Endothelial cell of umbilical vein (primary cell): ENCODE data around the gene DENND1A. TPM values are rescaled to one million over a fixed set of nuclear protein-coding genes. Genes with fewer than 3 reads are reported as not detected.

Experiments
- BruUV-seq: library from RNA; stranded (reverse); fragments of 400-500 nt; replicated peaks from 2 replicates; lab custom pipeline; 2021; lab: Mats Ljungman, UMichigan
- CTCF ChIA-PET: fragments of 300-600, 350-600 bp; sonication (Branson Sonifier 250); formaldehyde crosslinking; loops from one replicate; lab custom pipeline; 2021; ENCODE audit warnings: antibody characterized with exemption, inconsistent platforms; lab: Charles Lee
- POLR2A ChIA-PET: fragments of 300-600, 350-600 bp; sonication (Branson Sonifier 250); formaldehyde crosslinking; loops from one replicate; lab custom pipeline; 2021; ENCODE audit warnings: antibody characterized with exemption, inconsistent platforms; lab: Charles Lee
- DNase-seq: peaks from one replicate; pipeline ENCODE4 v3.0.0-alpha.2; 2011; ENCODE audit warnings: low read depth, low spot score
- FAIRE-seq: peaks from 2 replicates; lab custom pipeline; 2011; peaks lifted over from hg19 to GRCh38; lab: Jason Lieb, UNC
- H2AFZ ChIP-seq: 2 replicates; pipeline ENCODE4 v1.6.0; 2012; ENCODE audit warnings: low read depth, low read length, control low read depth, inconsistent platforms
- H3K27ac ChIP-seq: 2 replicates; pipeline ENCODE4 v1.5.1; 2011; ENCODE audit warnings: low read depth, mild to moderate bottlenecking, control low read depth, low read length, moderate library complexity; ENCODE audit not compliant: insufficient read depth
- H3K27me3 ChIP-seq, 2 experiments: 2 replicates each; pipeline versions ENCODE4 v1.6.0 to v1.6.1; 2011; ENCODE audit warnings: low read length in 2 of 2, mixed read lengths in 1 of 2; ENCODE audit not compliant: control insufficient read depth in 2 of 2, insufficient read depth in 2 of 2
- H3K36me3 ChIP-seq, 2 experiments: 2 replicates in 1 of 2; 3 replicates in 1 of 2; pipeline ENCODE4 v1.5.1; 2011; ENCODE audit warnings: low read length in 2 of 2, mild to moderate bottlenecking in 1 of 2, moderate library complexity in 1 of 2; ENCODE audit not compliant: control insufficient read depth in 2 of 2, insufficient read depth in 2 of 2; ENCODE audit errors: extremely low read depth in 1 of 2
- H3K4me1 ChIP-seq: 3 replicates; pipeline ENCODE4 v1.5.1; 2011; ENCODE audit warnings: mild to moderate bottlenecking, low read length; ENCODE audit not compliant: control insufficient read depth, insufficient read depth; ENCODE audit errors: extremely low read depth
- H3K4me2 ChIP-seq: 2 replicates; pipeline ENCODE4 v1.6.1; 2011; ENCODE audit warnings: low read length, control low read depth, mixed read lengths; ENCODE audit not compliant: insufficient read depth
- H3K4me3 ChIP-seq, 3 experiments: fragments of 200-600 bp in 1 of 3; sonication (generic), shearing (Covaris generic) in 1 of 3; replicated peaks in 1 of 3; 2 replicates each; pipeline ENCODE4 v1.5.1; 2011 to 2016; ENCODE audit warnings: control low read depth in 3 of 3, low read length in 3 of 3, mild to moderate bottlenecking in 2 of 3, inconsistent platforms in 1 of 3, low read depth in 1 of 3, moderate library complexity in 1 of 3; ENCODE audit not compliant: insufficient read depth in 1 of 3
- H3K79me2 ChIP-seq: 2 replicates; pipeline ENCODE4 v1.6.0; 2012; ENCODE audit warnings: low read length, inconsistent platforms; ENCODE audit not compliant: control insufficient read depth, insufficient read depth
- H3K9ac ChIP-seq: replicated peaks from 2 replicates; pipeline ENCODE3; 2011; ENCODE audit warnings: low read length, control low read depth; ENCODE audit not compliant: insufficient read depth; ENCODE audit errors: extremely low read depth
- H3K9me1 ChIP-seq: replicated peaks from 3 replicates; pipeline ENCODE4 v1.6.0; 2011; ENCODE audit warnings: mild to moderate bottlenecking, low read length; ENCODE audit not compliant: control insufficient read depth, insufficient read depth; ENCODE audit errors: extremely low read depth
- H3K9me3 ChIP-seq: replicated peaks from 2 replicates; pipeline ENCODE4 v1.5.1; 2012; ENCODE audit warnings: low read length, inconsistent platforms; ENCODE audit not compliant: control insufficient read depth, insufficient read depth
- H4K20me1 ChIP-seq: replicated peaks from 2 replicates; pipeline ENCODE3; 2011; ENCODE audit warnings: mild to moderate bottlenecking, low read length; ENCODE audit not compliant: control insufficient read depth, insufficient read depth; ENCODE audit errors: extremely low read depth
- EZH2 ChIP-seq: IDR thresholded peaks from 2 replicates; pipeline ENCODE4 v1.6.1; 2012; ENCODE audit warnings: borderline replicate concordance, low read depth, mild to moderate bottlenecking, moderate library complexity, low read length, inconsistent platforms; ENCODE audit not compliant: severe bottlenecking
- FOS ChIP-seq: IDR thresholded peaks from 2 replicates; pipeline ENCODE4 v1.6.1; 2011; ENCODE audit warnings: mild to moderate bottlenecking, low read length, moderate library complexity, borderline replicate concordance; ENCODE audit not compliant: insufficient read depth
- GATA2 ChIP-seq: IDR thresholded peaks from 2 replicates; pipeline ENCODE4 v1.7.0; 2011; ENCODE audit warnings: low read depth, mild to moderate bottlenecking, moderate library complexity, mixed read lengths, low read length; ENCODE audit not compliant: insufficient read length, insufficient read depth
- JUN ChIP-seq: IDR thresholded peaks from 2 replicates; pipeline ENCODE4 v1.6.1; 2011; ENCODE audit warnings: borderline replicate concordance, low read depth; ENCODE audit not compliant: insufficient read length, insufficient read depth
- MYC ChIP-seq: IDR thresholded peaks from one replicate; pipeline ENCODE4 v1.6.1; 2011; ENCODE audit warnings: mild to moderate bottlenecking, low read depth, low read length
- POLR2A ChIP-seq: IDR thresholded peaks from 2 replicates; pipeline ENCODE4 v1.6.1; 2012; ENCODE audit warnings: low read depth, mild to moderate bottlenecking, control low read depth, low read length
- POLR2AphosphoS5 ChIP-seq: IDR thresholded peaks from 2 replicates; pipeline ENCODE4 v1.6.1; 2012; ENCODE audit warnings: low read depth, mild to moderate bottlenecking, control low read depth, low read length, moderate library complexity; ENCODE audit not compliant: insufficient read depth
- dilution Hi-C: fragments of 300-500 bp; cut with MboI; formaldehyde crosslinking; loops from one replicate; pipeline ENCODE4 v1.15.0; 2019; ENCODE audit warnings: low sequenced_read_pairs; ENCODE audit not compliant: extremely low pct_ligation_motif_present
- intact Hi-C: fragments of 100-400 bp; cut with micrococcal nuclease; formaldehyde crosslinking; loops from one replicate; pipeline ENCODE4 v1.10.0; 2022
- polyA plus RNA-seq, 4 experiments: library from polyadenylated mRNA; depleted of rRNA in 3 of 4; stranded (reverse) in 3 of 4; unstranded in 1 of 4; fragments of >200 nt; gene quantifications; 2 replicates each; pipeline versions ENCODE4 v1.2.1 to v1.2.3, GENCODE V29; 2011 to 2012; ENCODE audit warnings: missing spikeins in 1 of 4
- total RNA-seq: library from RNA; stranded (reverse); gene quantifications from 2 replicates; pipeline ENCODE4 v1.2.3, GENCODE V29; 2021
- TF ChIP-seq, protein P1 (sequence below): IDR thresholded peaks from 2 replicates; pipeline ENCODE4 v1.6.1; 2011; ENCODE audit not compliant: insufficient read depth, insufficient read length
- TF ChIP-seq, protein P2 (sequence below), 2 donors: IDR thresholded peaks; 1 replicate in 1 of 2; 2 replicates in 1 of 2; pipeline ENCODE4 v1.5.1; 2011; ENCODE audit warnings: low read length in 2 of 2, mild to moderate bottlenecking in 2 of 2, moderate library complexity in 2 of 2, control low read depth in 1 of 2, inconsistent platforms in 1 of 2, low read depth in 1 of 2; ENCODE audit not compliant: insufficient read depth in 1 of 2; ENCODE audit errors: extremely low read depth in 1 of 2

Gene DENND1A
- total and polyA plus RNA-seq, 2 donors (not counting 3 experiments of a cell fraction or from before 2014, with no cell fraction given): 18.5 to 24.5 TPM

DNA sequence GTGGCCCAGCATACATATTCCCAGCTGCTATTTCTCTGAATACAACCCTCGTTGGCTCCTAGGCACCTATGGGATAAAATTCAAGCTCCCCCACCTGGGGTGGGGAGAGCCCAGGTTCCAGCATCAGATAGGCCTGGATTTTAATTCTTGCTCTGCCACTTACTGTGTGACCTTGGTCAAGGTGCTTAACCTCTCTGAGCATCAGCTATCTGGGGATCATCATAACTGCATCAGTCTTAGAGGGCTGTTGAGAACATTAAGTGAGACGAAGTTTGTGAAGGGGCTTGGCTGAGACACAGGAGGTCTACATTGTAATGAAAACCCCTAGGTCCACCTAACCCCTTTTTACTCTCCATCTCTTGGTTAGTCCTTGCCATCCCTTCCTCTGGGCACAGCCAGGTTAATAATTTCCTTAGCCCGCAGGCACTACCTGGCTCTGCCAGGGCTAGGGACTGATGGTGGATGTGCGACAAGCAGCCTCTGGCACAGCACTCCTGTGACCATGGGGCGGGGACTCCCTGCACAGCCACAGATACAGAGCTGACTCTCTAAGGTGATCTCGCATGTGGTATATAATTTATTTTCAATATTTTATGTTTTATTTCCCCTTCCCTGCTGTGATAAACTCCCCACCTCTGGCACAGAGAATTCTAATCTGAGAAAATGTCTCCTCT is 505.2 kb downstream of the DENND1A start:
- TF ChIP-seq GATA2 (no peak), FOS (no peak), EZH2 (no peak), JUN (no peak), POLR2A (no peak), POLR2AphosphoS5 (no peak), MYC (no peak)
- TF ChIP-seq, protein P1, sequence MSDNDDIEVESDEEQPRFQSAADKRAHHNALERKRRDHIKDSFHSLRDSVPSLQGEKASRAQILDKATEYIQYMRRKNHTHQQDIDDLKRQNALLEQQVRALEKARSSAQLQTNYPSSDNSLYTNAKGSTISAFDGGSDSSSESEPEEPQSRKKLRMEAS: no peak
- TF ChIP-seq, protein P2, sequence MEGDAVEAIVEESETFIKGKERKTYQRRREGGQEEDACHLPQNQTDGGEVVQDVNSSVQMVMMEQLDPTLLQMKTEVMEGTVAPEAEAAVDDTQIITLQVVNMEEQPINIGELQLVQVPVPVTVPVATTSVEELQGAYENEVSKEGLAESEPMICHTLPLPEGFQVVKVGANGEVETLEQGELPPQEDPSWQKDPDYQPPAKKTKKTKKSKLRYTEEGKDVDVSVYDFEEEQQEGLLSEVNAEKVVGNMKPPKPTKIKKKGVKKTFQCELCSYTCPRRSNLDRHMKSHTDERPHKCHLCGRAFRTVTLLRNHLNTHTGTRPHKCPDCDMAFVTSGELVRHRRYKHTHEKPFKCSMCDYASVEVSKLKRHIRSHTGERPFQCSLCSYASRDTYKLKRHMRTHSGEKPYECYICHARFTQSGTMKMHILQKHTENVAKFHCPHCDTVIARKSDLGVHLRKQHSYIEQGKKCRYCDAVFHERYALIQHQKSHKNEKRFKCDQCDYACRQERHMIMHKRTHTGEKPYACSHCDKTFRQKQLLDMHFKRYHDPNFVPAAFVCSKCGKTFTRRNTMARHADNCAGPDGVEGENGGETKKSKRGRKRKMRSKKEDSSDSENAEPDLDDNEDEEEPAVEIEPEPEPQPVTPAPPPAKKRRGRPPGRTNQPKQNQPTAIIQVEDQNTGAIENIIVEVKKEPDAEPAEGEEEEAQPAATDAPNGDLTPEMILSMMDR (IDR thresholded peaks at IDR 0.05; ENCODE audit: extremely low read depth in 1 of 2, insufficient read depth in 1 of 2, low read depth in 1 of 2, low read length in 2 of 2): no peak
- Histone ChIP-seq H3K27ac (no peak overlapping the region), H2AFZ (no peak overlapping the region), H3K9me1 (no peaks in the 10 kb centered on the region), H3K9me3 (no peaks in the 10 kb centered on the region), H3K4me2 (no peak overlapping the region), H4K20me1 (no peaks in the 10 kb centered on the region), H3K4me3 (no peak overlapping the region), H3K4me1 (no peaks in the 10 kb centered on the region), H3K79me2 (no peaks in the 10 kb centered on the region), H3K9ac (no peak overlapping the region), H3K36me3 (no peaks in the 10 kb centered on the region), H3K27me3 (no peaks in the 10 kb centered on the region)
- DNase-seq (no peak), FAIRE-seq (no peak)
- ChIA-PET CTCF (no interaction called here), POLR2A (no interaction called here)
- intact Hi-C loops (no loop called here), dilution Hi-C loops (no loop called here)
- no TSS peak for BruUV-seq
